Eye (tissue), 1 donor: ENCODE results near the gene BMAL1.

ENCODE experiments used
- DNase-seq: peaks from one replicate; pipeline ENCODE4 v3.0.0-alpha.2; 2015

Gene BMAL1

DNA sequence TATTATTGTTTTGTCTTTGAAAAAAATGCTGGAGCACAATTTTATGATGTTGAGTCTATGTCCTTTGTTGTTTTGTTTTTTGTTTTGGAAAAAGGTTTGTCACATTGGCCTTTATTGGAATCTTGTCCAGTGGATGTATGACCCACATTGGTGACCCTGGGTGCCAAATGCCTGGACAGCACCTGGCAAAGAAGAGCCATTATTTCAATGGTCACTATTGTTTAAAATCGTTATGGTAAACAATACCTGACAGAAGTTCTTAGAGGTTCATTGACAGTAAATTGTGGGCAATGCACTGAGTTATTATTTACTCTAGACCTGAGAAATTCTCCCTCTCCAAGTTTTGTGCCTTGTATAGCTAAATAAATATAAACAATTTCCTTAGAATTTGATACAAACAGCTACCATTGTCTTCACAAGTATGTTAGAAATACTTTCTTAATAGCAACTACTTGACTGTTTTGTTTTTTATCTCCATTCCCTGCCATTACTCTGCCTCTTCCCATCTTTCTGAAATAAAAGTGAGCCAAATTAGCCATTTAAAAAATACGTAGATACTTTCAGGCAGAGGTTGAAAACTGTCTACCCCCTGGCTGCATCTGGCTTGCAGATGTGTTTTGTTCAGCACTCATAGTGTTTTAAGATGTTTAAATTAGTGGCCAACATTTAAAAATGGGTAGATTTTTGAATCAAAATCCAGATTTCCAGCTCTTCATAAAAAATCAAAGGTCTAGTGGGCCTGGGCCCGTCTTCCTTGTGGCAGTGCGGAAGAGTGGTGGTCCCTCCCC, 39.9 kb downstream of the BMAL1 start:
- no peak for DNase-seq

DNA sequence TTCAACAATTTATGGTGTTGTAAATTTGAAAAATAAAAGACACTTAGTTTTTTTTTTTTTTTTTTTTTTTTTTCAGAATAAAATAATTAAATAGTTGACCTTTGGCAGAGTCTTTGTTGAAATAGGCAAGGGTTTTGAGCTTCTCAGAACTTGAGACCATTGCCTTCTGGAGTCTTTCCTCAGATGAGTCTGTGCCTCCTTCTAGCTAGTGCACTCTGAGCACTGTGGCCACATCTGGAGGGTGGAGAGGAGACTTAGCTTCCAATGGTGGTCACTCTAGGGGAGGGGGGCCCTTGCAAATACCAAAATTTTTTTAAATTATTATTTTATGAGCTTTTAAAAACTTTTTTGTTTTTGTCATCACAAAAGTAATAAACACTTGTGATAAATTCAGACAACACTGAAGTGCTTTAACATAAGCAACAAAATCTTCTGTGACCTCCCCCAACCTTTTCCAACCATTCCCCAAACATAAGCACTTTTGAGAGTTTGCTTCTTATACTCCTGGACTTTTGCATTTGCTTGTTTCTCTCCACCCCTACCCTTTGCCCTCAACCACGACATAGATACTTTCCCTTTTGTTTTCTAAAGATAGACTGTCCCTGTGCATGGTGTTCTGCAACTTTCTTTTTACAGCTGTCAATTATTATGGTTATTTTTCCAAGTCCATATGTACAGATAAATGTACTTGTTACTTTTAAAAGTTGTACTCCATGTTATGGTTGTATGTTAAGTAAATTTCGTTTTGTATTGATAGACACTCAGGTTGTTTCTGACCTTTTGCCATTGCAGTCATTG, 41.1 kb downstream of the BMAL1 start:
- no peak for DNase-seq

DNA sequence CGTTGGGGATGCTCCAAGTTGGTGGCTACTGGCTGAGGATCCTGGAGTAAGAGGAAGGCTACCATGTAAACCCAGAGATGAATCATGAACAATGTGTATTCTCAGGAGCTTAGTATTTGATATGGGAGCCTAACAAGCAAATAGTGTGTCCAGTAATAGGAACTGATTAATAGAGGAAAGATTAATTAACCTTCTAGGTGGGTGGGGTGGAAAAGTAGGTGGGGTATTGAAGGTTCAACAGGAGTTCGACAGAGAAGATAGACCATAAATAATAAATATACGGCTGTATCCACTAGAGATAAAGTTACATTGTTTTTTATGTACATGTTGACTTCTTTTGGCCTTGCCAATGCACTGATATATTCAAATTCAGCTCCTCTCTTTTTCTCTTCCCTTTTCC, 43.1 kb downstream of the BMAL1 start:
- no peak for DNase-seq

DNA sequence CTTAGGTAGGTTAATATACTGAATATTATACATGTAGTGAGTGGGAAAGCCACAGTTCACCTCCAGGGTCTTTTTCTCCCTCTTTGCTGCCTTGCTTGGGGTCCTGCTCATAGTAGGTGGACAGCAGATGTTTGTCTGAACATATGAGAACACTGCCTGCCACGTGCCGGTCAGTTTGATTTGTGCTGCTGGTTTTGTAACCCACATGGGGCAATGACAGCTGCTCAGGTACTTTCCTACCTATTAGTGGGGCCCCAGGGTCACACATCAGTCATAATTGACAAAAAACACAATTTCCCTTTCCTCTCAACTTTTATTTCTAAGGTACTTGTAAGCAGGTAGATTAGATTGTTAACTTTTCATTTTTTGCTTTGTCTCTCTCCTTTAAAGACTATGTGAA, 43.8 kb downstream of the BMAL1 start:
- DNase-seq = no peak

DNA sequence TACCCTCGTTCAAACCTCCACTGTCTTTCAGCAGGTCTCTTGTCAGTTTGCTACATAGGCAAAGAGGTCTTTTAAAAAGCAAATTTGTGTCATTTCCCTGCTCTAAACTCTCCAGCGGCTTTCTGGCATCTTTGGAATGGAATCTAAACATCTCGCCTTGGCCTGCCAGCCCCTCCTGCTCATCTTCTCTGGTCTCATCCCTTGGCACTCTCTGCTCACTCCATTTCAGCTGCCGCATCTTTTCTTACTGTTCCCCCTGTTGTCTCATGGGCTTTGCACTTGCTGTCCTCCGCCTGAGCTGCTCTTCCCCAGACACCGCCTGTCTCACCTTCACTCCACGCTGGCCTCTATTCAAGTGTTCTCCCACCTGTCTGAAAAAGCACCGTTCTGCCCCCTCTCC, 46.6 kb downstream of the BMAL1 start:
- no peak for DNase-seq

DNA sequence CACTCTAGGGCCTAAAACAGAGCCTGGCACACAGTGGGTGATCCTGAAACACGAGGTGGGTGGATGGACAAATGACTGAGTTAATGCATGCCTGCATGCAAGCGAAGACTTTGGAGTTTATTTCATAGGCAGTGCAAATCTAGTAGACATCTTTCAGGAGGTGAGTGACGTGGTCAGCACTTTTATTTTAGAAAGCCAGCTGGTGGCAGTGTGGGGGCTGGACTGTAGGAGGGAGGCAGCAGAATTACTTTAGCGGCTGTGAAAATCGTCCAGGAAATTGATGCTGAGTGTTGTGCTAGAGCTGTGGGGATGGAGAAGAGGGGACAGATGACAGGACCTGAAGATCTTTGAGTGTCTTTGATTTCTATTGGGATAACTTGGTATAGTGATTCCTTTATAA, 47.1 kb downstream of the BMAL1 start:
- peak; percentile 35 for DNase-seq

DNA sequence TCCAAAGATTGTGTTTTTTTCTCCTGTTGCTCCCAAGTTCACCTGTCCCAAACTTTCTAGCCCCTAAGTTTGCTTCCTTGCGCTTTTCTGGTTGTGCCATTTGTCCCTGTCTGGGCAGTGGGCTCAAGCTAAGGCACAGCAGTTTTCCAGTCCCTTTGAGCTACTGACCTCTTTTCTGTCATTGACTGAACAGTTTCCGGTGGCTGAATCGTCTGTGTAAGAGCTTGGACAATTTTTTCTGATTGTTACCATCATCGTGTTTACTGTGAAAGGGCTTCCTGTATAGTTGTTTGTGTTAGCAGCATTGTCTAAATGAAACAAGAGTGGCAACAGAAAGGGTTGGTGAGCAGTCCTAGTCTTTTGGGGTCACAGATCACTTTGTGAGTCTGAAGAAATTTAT, 49.8 kb downstream of the BMAL1 start:
- DNase-seq = no peak

DNA sequence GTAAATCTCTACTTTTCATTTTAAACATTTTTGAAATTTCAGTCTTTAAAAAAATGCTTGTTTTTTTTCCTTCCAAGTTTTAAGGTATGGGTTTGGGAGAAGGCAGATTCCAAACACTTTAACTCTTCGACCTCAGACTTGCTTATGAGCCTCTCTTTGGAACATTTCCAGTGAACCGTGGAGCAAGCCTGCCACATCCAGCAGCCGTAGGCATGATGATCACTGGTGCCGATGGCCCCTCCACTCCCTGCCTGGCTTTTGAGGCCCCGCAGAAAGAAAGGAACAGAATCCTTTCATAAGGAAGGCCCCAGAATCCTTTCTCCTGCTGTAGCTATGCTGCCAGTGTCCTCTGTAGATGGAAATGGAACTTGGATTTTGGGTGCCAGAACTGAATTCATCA, 50.7 kb downstream of the BMAL1 start:
- DNase-seq = peak; percentile 87

DNA sequence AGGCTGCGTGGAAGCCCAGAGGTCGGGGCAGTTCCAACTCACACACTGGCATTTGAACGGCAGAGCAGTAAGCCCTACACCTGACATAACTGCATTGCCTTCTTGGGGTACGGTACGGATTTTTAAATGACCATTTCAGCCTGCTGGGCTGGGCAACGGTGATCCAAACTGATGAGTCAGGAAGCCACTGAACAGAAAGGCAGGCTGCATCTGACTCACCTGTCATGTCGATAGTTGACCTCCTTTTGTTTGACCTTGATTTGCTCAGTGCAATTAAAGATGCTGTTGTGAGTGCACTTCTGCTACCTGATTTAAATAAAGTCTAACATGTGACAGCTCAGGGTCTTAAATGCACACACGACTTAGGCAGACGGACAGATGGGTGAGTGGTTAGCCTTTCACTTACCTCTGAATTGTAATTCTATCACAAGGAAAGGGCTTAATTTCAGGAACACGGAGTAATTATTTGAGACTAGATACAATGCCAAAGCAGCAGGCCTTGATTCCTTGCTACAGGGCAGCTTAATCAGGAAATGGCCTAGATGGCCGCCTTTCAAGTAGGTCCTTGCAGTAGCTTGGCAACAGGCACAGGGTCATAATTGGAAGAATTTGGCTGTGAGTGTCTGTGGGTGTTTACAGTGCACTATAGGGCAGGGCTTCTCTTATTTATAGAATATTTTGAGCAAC, 52.2 kb downstream of the BMAL1 start:
- peak; percentile 54 for DNase-seq

DNA sequence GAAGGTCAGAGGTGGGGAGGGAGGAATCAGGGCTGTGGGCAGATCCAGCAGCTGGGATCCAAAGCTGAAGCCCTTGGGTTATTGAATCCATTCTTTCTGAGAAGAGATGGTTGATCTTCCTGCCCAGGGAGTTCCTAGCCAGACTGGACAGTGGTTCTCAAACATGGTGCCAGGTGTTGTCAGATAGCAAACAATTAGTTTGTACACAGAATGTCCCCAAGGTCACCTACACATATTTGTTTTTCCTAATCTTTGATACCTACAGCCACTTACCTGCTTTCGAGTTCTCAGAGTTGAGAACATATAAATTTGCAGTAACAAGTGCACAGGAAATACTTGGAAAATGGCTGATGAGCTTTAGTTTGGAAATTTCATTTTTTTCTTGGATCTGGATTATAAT, 54.5 kb downstream of the BMAL1 start:
- no peak for DNase-seq

DNA sequence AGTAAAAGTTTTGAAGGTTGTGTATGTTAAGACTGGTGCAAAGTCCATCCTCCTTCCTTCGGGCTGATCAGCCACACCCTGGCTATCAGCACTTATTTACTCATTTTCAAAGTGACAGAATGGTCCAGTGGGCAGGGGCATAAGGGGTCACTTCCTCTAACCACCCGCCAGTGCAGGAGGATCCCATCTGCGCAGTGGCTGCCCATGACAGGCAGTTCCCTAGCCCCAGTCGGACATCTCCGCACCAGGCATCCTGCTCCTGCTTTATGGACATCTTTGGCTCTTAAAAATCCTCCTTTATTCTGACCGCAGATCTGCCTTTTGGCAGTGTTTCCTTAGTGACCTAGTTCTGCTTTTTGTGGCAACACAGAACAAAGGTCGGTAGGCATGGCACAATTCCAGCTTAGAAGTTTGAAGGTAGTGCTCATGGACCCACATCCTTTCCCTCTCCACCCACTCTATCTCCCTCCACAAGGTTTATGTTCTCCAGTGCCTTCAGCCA, 55.9 kb downstream of the BMAL1 start:
- no peak for DNase-seq

DNA sequence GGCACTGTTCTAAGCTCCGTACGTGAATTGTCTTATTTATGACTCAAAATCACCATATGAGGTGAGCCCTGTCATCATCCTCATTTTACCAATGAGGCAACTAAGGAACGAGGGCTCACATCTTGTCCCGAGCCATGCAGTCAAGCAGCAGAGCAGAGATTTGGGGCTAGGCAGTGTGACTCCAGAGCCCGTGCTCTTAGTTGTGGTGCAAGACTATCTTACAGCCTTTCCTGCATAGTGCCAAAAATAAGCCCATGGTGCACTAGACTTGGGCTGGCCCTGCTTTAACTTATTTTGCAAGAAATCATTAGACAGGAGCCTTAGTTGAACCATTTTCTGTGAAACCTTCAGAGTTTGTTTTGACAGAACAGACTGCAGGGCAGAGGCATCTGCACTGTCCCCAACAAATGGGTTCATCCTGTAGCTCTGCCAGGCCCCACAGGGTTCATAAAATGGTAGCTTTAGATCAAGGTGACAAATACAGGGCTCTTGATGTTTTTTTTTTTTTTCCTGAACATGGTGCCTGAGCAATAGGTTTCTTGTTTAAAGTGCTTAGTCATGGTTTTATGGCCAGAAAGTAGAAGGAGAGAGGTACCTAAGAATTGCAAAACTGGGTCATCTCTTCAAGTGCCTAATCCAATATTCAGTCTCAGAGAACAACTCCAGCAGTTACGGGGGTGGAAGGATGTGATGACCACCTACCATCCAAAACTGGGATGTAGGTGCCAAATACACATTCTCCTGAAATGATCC, 56.6 kb downstream of the BMAL1 start:
- no peak for DNase-seq

DNA sequence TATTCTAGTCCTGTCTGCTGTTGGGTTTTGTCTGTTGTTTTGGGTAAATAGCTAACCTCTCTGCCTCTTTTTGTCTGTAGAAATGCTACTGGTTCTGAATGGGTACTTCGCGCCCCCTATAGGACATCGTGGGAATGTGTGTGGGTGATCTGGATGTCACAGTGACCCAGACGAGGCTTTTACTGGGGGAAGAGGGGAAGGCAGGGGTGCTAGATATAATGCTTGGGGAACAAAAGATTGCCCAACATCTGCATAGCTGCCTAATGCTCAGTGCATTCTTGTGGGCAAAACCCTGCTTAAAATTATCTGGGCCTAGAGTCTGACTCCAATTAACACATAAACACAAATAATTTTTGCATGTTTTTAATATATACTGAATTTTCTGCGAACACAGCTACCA, 57.7 kb downstream of the BMAL1 start:
- DNase-seq = peak; percentile 80

DNA sequence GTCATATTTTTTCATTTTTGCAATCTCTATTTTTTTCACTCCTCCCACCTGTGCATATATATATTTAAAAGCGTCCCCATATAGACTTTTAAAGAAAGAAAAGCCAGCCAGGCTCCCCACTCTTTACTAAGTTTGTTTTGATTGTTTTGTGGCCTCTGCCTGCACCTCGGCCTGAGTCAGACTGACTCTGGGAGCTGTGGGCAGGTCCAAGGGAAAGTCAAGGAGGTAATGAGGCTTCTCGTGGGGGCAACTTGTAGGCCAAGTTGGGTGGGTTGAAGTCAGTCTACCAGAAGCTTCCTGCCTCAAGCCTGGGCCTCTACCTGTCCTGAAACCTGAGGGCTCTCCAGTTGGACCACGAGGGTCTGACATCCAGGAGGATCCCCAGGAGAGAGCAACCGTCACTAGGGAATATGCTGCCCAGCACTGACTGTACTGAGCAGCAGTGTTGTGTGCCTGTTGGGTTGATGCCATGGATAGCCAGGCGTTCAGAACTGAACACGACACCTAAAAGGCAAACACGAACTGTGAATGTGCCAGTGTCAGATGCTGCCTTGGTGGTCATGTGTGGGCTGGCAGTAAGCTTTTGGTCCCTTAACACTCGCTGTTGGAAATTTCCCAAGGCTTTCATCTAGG, 58.8 kb downstream of the BMAL1 start:
- DNase-seq = no peak

DNA sequence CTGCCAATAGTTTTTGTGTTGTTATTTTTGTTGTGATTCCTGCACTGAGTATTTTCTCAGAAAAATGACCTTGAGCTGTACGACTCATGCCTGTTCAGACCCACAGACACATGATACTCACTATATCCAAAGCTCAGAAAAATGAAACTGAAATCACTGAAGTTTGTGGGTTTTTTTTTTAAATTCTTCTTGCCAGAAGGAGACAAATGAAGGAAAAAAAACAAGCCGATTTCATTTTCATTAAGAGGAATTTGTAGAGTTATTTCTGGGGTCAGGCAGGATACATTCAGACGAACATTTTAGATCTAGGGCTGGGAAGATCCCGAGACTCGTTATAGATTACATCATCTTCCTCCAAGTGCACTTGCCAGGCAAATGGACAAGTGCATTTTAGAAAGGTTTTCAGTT, 60.4 kb downstream of the BMAL1 start:
- peak; percentile 31 for DNase-seq

DNA sequence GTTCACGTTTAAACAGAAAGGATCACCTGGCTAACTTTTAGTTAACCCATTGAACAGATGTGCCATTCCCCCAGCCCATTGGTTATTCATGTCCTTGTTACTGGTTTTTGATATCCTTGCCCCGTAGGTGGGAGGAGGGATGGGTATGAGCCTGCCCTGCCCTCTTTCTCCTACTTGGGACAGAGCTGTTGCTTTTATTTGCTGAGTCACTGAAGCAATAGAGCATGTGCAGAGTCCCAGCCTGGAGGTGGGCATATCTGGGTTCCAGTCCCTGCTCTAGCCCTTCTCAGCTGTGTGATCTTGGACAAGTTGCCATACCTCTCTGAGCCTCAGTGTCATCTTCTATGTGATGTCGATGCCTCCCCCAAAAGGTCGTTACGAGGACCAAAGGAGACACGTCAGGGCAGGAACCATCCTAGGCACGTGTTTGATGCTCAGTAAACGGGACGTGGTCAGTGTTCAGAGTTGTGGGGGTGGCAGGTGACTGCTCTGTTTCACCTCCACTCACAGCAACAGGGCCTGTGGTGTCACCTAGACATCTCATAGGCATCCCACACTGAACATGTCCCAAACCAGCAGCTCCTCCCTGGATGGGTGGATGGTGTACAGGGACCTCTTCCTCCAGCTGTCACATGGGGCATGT, 61.0 kb downstream of the BMAL1 start:
- no peak for DNase-seq

DNA sequence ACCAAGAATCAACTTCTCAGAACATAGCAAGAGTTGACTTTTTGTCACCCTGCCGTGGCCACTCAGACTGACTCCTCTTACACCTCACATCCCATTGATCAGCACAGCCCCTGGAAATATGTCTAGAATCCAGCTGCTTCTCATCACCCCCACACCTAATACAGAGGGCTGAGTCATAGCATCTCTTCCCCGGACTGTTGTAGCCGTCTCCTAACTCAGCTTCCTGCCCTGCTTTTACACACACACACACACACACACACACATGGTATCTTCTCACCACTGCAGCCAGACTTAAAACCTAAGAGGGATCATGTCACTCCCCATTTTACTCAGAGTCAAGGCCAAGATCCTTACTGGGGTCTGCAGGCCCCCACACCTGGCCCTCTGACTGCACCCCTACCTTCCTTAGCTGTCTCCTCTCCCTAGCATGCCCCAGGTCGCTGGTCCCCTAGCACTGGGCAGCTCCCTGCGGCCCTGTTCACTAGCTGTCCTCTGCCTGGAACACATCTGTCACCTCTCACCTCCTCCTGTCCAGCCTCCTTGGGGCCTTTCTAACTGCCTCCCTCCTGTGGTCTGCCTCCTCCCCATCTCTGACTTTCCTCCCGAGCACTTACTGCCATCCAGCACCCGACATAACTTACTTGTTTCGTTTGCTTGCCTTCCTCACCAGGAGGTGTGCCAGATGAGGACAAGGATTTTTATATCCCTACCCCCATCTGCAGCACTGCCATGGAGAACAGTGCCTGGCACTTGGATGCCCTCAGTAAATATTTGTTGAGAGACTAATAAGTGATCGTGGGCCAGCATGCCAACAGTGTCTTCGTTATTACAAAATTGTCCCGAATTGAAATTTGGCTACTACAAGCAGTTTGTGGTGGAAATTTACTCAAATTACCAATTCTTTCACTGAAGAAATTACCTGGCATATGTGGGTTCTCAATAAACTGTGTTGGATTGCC, 61.9 kb downstream of the BMAL1 start:
- no peak for DNase-seq

DNA sequence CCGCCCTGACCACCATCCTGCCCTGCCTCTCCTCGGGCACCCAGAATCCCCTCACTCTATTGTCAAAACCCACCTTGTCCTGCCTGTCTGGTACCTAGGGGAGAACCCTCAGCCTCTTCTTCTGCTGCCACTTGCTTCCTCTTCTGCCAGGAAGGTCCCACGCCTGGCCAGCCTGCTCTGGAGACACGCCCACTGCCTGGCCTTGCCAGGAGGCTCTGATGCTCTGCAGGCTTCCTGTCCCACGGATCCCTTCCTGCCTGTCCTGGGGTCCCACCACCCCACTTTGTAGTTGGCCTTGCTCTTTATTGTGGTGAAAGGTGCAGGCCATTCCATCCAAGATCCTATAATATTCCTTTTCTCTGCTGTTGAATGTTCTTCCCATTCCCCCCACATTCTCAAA, 63.4 kb downstream of the BMAL1 start:
- no peak for DNase-seq

DNA sequence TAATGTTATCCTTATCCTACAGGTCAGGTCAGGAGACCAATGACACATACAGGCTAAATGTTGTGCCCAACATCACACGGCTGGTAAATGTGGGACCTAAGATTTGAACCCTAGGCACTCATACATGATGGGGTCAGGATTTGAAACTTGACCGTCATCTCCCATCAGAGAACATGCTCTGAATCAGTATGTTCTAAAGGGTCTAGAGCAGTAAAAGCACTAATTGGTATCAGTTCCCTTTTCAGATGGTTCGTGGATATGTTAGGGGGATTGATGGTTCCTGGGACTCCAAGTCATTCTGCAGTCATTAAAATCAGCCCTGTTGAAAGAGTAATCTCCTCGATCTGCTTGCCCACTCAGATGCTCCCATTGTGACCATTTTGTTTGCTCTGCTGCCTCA, 65.5 kb downstream of the BMAL1 start:
- no peak for DNase-seq

DNA sequence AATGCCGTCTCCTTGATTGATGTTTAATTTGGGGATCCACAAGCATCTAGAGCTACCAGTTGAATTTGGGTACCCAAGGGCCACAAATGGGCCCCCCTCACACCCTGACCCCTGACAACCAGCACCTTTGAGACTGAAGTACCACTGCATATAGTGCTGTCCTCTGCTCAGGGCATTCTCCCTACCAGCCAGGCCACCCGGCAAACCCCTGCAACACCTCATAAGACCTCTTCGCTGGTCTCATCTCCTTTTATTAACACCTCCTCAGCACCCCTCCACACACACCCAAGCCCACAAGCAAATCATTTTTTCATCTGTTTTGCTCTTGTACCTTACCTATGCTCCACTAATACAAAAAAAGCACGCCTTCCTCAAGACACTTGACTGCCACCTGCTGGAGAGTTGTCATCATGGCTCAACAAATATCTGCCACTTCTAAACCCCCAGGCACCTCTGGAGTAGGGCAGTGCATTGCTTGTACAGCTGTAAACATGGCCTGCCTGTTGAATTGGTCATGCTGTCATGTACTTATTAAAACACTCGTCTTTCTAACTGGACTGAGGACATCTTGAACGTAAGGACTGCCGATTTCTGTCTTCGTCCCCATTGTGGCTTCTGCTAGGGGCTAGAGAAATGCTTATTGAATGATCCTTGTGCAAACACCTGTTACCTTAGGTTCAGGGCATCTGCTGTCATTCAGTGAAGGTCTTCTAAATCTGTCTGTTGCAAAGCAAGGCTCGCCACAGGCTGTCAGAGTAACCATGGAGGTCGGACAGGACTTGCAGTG, 66.5 kb downstream of the BMAL1 start:
- DNase-seq = peak; percentile 94
